GM12878 (cell line): ENCODE data around the gene SNRNP200. TPM values are rescaled to one million over a fixed set of nuclear protein-coding genes. Genes with fewer than 3 reads are reported as not detected.

Source experiments
- ATAC-seq: fragments of 200-7000 bp; cut with Tn5 transposase; 3 replicates; pipeline ENCODE4 v1.9.1; 2020; ENCODE audit warnings: mild to moderate bottlenecking, moderate library complexity
- BruUV-seq: library from RNA; stranded (reverse); fragments of 400-500 nt; replicated peaks from 2 replicates; lab custom pipeline; 2021; lab: Mats Ljungman, UMichigan
- CTCF ChIA-PET: fragments of 300-600 bp; sonication (Branson Sonifier 250); formaldehyde crosslinking; extraction: SDS; loops from one replicate; lab custom pipeline; 2021; ENCODE audit warnings: inconsistent platforms; lab: Yijun Ruan, JAX
- POLR2A ChIA-PET: fragments of 350-600 bp; formaldehyde crosslinking; extraction: SDS; loops from one replicate; lab custom pipeline; 2021; ENCODE audit warnings: inconsistent platforms; lab: Charles Lee
- RAD21 ChIA-PET: fragments of 300-600 bp; sonication (Branson Sonifier 250); formaldehyde crosslinking; loops from one replicate; lab custom pipeline; 2023; ENCODE audit warnings: antibody characterized with exemption; ENCODE audit not compliant: unreplicated experiment; lab: Charles Lee
- SMC1A ChIA-PET: fragments of 300-600 bp; sonication (Branson Sonifier 250); formaldehyde crosslinking; loops from one replicate; lab custom pipeline; 2023; ENCODE audit not compliant: unreplicated experiment, uncharacterized antibody; lab: Charles Lee
- DNase-seq: peaks from one replicate; pipeline ENCODE4 v3.0.0-alpha.2; 2011; ENCODE audit warnings: low read depth, low spot score
- FAIRE-seq: peaks from 3 replicates; lab custom pipeline; 2011; peaks lifted over from hg19 to GRCh38; lab: Jason Lieb, UNC
- H2AFZ ChIP-seq: 2 replicates; pipeline ENCODE4 v1.6.0; 2011; ENCODE audit warnings: low read depth, low read length, control low read depth; ENCODE audit not compliant: control insufficient read depth
- H3K27ac ChIP-seq: 2 replicates; pipeline ENCODE4 v1.5.1; 2011; ENCODE audit warnings: control low read depth; ENCODE audit not compliant: control insufficient read depth, insufficient read depth
- H3K27me3 ChIP-seq, 2 experiments: replicated peaks in 1 of 2; 2 replicates each; pipeline versions ENCODE4 v1.6.0 to v1.6.1; 2011; ENCODE audit warnings: low read length in 1 of 2; ENCODE audit not compliant: control insufficient read depth in 2 of 2, insufficient read depth in 2 of 2
- H3K36me3 ChIP-seq, 2 experiments: 2 replicates each; pipeline ENCODE4 v1.5.1; 2011; ENCODE audit warnings: low read length in 1 of 2; ENCODE audit not compliant: control insufficient read depth in 2 of 2, insufficient read depth in 2 of 2
- H3K4me1 ChIP-seq: 2 replicates; pipeline ENCODE4 v1.6.1; 2011; ENCODE audit warnings: mild to moderate bottlenecking, low read length, moderate library complexity, mixed read lengths; ENCODE audit not compliant: control insufficient read depth, insufficient read depth
- H3K4me2 ChIP-seq: 2 replicates; pipeline ENCODE4 v1.6.0; 2011; ENCODE audit warnings: control low read depth; ENCODE audit not compliant: control insufficient read depth, insufficient read depth
- H3K4me3 ChIP-seq: fragments of 200-600 bp; sonication (generic); 2 replicates; pipeline ENCODE4 v1.5.1; 2016
- H3K79me2 ChIP-seq: 2 replicates; pipeline ENCODE4 v1.6.0; 2011; ENCODE audit warnings: low read length; ENCODE audit not compliant: control insufficient read depth, insufficient read depth
- H3K9ac ChIP-seq: 2 replicates; pipeline ENCODE4 v1.8.0; 2011; ENCODE audit warnings: low read length, control low read depth, mixed read lengths; ENCODE audit not compliant: control insufficient read depth, insufficient read depth
- H3K9me3 ChIP-seq: replicated peaks from 3 replicates; pipeline ENCODE4 v1.5.1; 2011; ENCODE audit warnings: mild to moderate bottlenecking, low read length; ENCODE audit not compliant: control insufficient read depth, insufficient read depth
- H4K20me1 ChIP-seq: 2 replicates; pipeline ENCODE4 v1.6.0; 2011; ENCODE audit not compliant: control insufficient read depth, insufficient read depth
- DPF2 ChIP-seq: fragments of 450-650 bp; IDR thresholded peaks from 2 replicates; pipeline ENCODE4 v1.6.1; 2017; ENCODE audit warnings: mild to moderate bottlenecking
- IKZF2 ChIP-seq, 2 experiments: fragments of 450-650 bp; IDR thresholded peaks; 2 replicates each; pipeline ENCODE4 v1.6.1; 2017; ENCODE audit warnings: mild to moderate bottlenecking in 2 of 2, moderate library complexity in 2 of 2
- NRF1 ChIP-seq: conservative IDR thresholded peaks from 2 replicates; pipeline ENCODE4 v1.6.1; 2011; ENCODE audit warnings: mild to moderate bottlenecking, low read depth, low read length, improper control_type of control experiment
- POU2F2 ChIP-seq: IDR thresholded peaks from 3 replicates; pipeline ENCODE4 v1.6.1; 2011; ENCODE audit warnings: low read depth, mild to moderate bottlenecking, low read length, borderline replicate concordance
- SP1 ChIP-seq: IDR thresholded peaks from one replicate; pipeline ENCODE4 v1.6.1; 2011; ENCODE audit warnings: low read depth, low read length
- whole genome bisulfite sequencing: methylation state at CpG from one replicate; pipeline ENCODE4 v1.1.6; 2016; ENCODE audit warnings: low lambda C conversion rate; ENCODE audit not compliant: insufficient replicate concordance, insufficient coverage; ENCODE audit errors: missing lambda C conversion rate; 5-methylcytosine and 5-hydroxymethylcytosine counted together
- in situ Hi-C: fragments of 300-500 bp; cut with MboI; formaldehyde crosslinking; loops from 9 replicates; pipeline ENCODE4 v1.14.3; 2018; ENCODE audit warnings: mixed read lengths
- intact Hi-C: fragments of 100-400 bp; cut with micrococcal nuclease; formaldehyde crosslinking; loops from one replicate; pipeline ENCODE4 v1.14.2; 2022; ENCODE audit not compliant: unreplicated experiment
- polyA plus RNA-seq, 11 experiments: library from polyadenylated mRNA; depleted of rRNA in 4 of 11; unstranded in 6 of 11; stranded (reverse) in 5 of 11; fragments of >200 nt; fragmentation: Nextera tagmentation in 4 of 11; fragmentation: Illumina TruSeq in 1 of 11; extraction: Ambion mirVana in 4 of 11; extraction: Trizol in 1 of 11; gene quantifications; 1 replicate in 1 of 11; 2 replicates in 10 of 11; pipeline versions ENCODE4 v1.2.1 to v1.2.3, GENCODE V29; 2011 to 2016; ENCODE audit warnings: inconsistent platforms in 2 of 11, missing spikeins in 2 of 11, low read depth in 1 of 11
- total RNA-seq, 4 experiments: library from RNA; depleted of rRNA in 3 of 4; stranded (reverse); fragments of >200 nt in 3 of 4; fragmentation: Illumina TruSeq in 1 of 4; extraction: Trizol in 1 of 4; gene quantifications; 2 replicates each; pipeline versions ENCODE4 v1.2.1 to v1.2.3, GENCODE V29; 2013 to 2021
- TF ChIP-seq, protein P1 (sequence below): fragments of 450-650 bp; IDR thresholded peaks from 2 replicates; pipeline ENCODE4 v1.6.1; 2014; ENCODE audit warnings: mild to moderate bottlenecking

The SNRNP200 gene
- total and polyA plus RNA-seq, 10 of the 15 experiments (the other 5 are each of a cell fraction or from before 2014, with no cell fraction given), result 59.2 to 176 (median 106) TPM

DNA sequence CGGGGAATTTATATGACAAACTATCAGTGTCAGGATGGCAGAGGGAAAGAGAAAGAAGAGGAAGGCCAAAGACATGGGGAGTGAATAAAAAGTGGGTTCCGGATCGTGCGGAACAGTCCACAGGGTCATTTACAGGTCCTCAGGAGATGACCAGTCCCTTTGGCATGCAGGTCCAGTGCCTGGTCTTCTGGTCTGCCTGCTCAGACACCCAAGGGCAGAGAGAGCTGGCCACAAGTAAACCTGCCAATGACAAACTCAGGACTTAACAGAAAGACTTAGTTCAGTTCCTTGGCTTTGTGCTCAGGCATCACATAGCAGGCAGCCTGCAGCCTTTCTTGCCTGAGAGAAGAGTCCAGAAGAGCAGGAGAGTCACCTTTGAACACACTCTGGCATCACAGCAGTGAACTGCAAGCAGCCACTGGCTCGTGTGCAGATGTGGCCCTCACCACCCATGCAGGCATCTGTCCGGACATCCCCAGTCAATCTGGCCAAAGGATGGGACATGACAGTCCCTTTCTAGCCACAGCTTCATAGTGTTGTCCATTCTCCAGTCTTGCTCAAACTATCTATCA, 53.5 kb downstream of the SNRNP200 start:
- Histone ChIP-seq H3K9me3 (no peaks in the 10 kb centered on the region), H2AFZ (no peak overlapping the region), H3K36me3 (peaks cover 28 to 29% of the 10 kb centered on the region in 2 experiments), H3K4me2 (no peak overlapping the region), H3K4me3 (no peak overlapping the region), H3K4me1 (peaks cover 3% of the 10 kb centered on the region), H3K27me3 (no peaks in the 10 kb centered on the region), H4K20me1 (no peaks in the 10 kb centered on the region), H3K27ac (no peak overlapping the region), H3K79me2 (peaks cover under 1% of the 10 kb centered on the region; the same call in 1 of the 2 replicates), H3K9ac (no peak overlapping the region)
- WGBS, result 73% methylated on average over 6 of the region's 6 CpGs
- ChIA-PET POLR2A (interaction anchor here (1.2 kb wide), 1 partner anchor 50 kb away, joined by 3 read pairs; no protein-coding TSS in a partner anchor), CTCF (no interaction called here), RAD21 (interaction anchor here (1.3 kb wide), 1 partner anchor 18 kb away, joined by 5 read pairs; no protein-coding TSS in a partner anchor), SMC1A (interaction anchor here (1.7 kb wide), 1 partner anchor 9 kb away, joined by 5 read pairs; no protein-coding TSS in a partner anchor)
- in situ Hi-C loops (loop anchor here (25.0 kb wide), 1 partner anchor 240 kb away; no protein-coding TSS in a partner anchor), intact Hi-C loops (no loop called here)
- DNase-seq (no peak), FAIRE-seq (peak; percentile 35), ATAC-seq (peak; percentile 52)
- TF ChIP-seq, protein P1, sequence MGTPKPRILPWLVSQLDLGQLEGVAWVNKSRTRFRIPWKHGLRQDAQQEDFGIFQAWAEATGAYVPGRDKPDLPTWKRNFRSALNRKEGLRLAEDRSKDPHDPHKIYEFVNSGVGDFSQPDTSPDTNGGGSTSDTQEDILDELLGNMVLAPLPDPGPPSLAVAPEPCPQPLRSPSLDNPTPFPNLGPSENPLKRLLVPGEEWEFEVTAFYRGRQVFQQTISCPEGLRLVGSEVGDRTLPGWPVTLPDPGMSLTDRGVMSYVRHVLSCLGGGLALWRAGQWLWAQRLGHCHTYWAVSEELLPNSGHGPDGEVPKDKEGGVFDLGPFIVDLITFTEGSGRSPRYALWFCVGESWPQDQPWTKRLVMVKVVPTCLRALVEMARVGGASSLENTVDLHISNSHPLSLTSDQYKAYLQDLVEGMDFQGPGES, result no peak
- no peak for TF ChIP-seq IKZF2 (IDR thresholded peaks at IDR 0.05)
- TF ChIP-seq DPF2, result no peak
- TF ChIP-seq POU2F2, result no peak
- peak; percentile 27 for TF ChIP-seq SP1
- no peak for TF ChIP-seq NRF1
- TSS peak; percentile 8 for BruUV-seq
